ENCODE results near the gene ZFAND3.

DNA sequence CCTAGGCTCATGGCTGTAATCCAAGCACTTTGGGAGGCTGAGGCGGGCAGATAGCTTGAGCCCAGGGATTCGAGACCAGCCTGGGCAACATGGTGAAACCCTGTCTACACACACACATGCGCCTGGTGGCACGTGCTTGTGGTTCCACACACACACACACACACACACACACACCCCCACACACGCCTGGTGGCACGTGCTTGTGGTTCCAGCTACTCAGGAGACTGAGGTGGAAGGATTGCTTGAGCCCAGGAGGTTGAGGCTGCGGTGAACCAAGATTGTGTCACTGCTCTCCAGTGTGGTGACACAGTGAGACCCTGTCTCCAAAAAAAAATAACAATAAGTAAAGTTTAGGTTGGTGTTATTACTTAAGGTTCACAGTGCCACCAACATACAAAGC lies 165.8 kb downstream of the ZFAND3 start:
- TF ChIP-seq CTCF (conservative IDR thresholded peaks at IDR 0.05; ENCODE audit: low read length): no peak
- TF ChIP-seq EZH2phosphoT487 (IDR thresholded peaks at IDR 0.05; ENCODE audit: borderline replicate concordance, low read depth, low read length): no peak

Data from OCI-LY7 (cell line).